Stomach (tissue), 9 donors: Measurements from ENCODE around the gene ITPR2. TPM values are rescaled to one million over a fixed set of nuclear protein-coding genes. Genes with fewer than 3 reads are reported as not detected.
"Not testable (repeated sequence)": the region's sequence is repeated elsewhere in the genome, so short reads cannot be mapped to it uniquely, and the experiment has no call there.

ENCODE experiments used
- DNase-seq, 2 donors: peaks; one replicate each; pipeline versions ENCODE4 v3.0.0 to v3.0.0-alpha.2; 2013 to 2019
- H3K27ac ChIP-seq, 5 donors: fragments of 200-600 bp in 4 of 5; sonication (generic) in 4 of 5; one replicate each; pipeline ENCODE4 v1.5.1; 2013 to 2019; ENCODE audit warnings: mild to moderate bottlenecking in 1 of 5, moderate library complexity in 1 of 5
- H3K27me3 ChIP-seq, 3 donors: fragments of 200-600 bp; sonication (generic); one replicate each; pipeline ENCODE4 v1.5.1; 2017 to 2019; ENCODE audit warnings: mixed run types in 1 of 3
- H3K36me3 ChIP-seq, 4 donors: fragments of 200-600 bp; sonication (generic); 1 replicate in 3 of 4; 2 replicates in 1 of 4; pipeline ENCODE4 v1.5.1; 2016 to 2019
- H3K4me1 ChIP-seq, 4 donors: fragments of 200-600 bp; sonication (generic); one replicate each; pipeline ENCODE4 v1.5.1; 2016 to 2019
- H3K4me3 ChIP-seq, 4 donors: fragments of 200-600 bp; sonication (generic) in 3 of 4; one replicate each; pipeline ENCODE4 v1.5.1; 2016 to 2019; ENCODE audit warnings: mild to moderate bottlenecking in 1 of 4
- H3K9me3 ChIP-seq, 4 donors: fragments of 200-600 bp; sonication (generic); one replicate each; pipeline ENCODE4 v1.5.1; 2016 to 2019
- CTCF ChIP-seq, 7 experiments: fragments of 450-650 bp in 4 of 7; fragments of 200-600 bp in 3 of 7; sonication (generic) in 3 of 7; IDR thresholded peaks; one replicate each; pipeline ENCODE4 v1.5.1; 2016 to 2019; ENCODE audit warnings: antibody characterized with exemption in 7 of 7, control low read depth in 2 of 7, mild to moderate bottlenecking in 1 of 7
- EP300 ChIP-seq: sonication (generic); formaldehyde crosslinking; IDR thresholded peaks from one replicate; pipeline ENCODE4 v1.6.1; 2017; ENCODE audit warnings: antibody characterized with exemption
- POLR2A ChIP-seq, 4 donors: fragments of 450-650 bp; IDR thresholded peaks; one replicate each; pipeline ENCODE4 v1.6.1; 2016; ENCODE audit warnings: antibody characterized with exemption in 4 of 4, control low read depth in 2 of 4, mild to moderate bottlenecking in 1 of 4, moderate library complexity in 1 of 4
- POLR2AphosphoS5 ChIP-seq, 3 donors: sonication (generic); formaldehyde crosslinking; IDR thresholded peaks; one replicate each; pipeline ENCODE4 v1.6.1; 2016; ENCODE audit warnings: antibody characterized with exemption in 3 of 3
- WGBS, 5 donors: extraction: QIAGEN DNeasy Blood & Tissue Kit in 3 of 5; methylation state at CpG; one replicate each; pipeline versions ENCODE4 v1.1.5 to v1.1.7; 2013 to 2018; 5-methylcytosine and 5-hydroxymethylcytosine counted together
- intact Hi-C: fragments of 100-400 bp; cut with DNase I; formaldehyde crosslinking; loops from one replicate; pipeline ENCODE4 v1.15.1; 2023; ENCODE audit warnings: low total_unique reads
- polyA plus RNA-seq, 3 donors: library from polyadenylated mRNA; stranded (reverse); fragments of 200-250 nt; gene quantifications; one replicate each; pipeline ENCODE4 v1.2.3, GENCODE V29; 2013
- total RNA-seq, 5 donors: library from RNA; depleted of rRNA; stranded (reverse); fragments of >200 nt; gene quantifications; one replicate each; pipeline versions ENCODE4 v1.1.0 to v1.2.3, GENCODE V29; 2014 to 2016
- donor health status: healthy with polysubstance abuse.
- donor health status: Bipolar disorder and iron deficiency.
- donor health status: healthy.

ITPR2 gene
- total and polyA plus RNA-seq, 8 donors, result 1.4 to 172 (median 23.4) TPM

DNA sequence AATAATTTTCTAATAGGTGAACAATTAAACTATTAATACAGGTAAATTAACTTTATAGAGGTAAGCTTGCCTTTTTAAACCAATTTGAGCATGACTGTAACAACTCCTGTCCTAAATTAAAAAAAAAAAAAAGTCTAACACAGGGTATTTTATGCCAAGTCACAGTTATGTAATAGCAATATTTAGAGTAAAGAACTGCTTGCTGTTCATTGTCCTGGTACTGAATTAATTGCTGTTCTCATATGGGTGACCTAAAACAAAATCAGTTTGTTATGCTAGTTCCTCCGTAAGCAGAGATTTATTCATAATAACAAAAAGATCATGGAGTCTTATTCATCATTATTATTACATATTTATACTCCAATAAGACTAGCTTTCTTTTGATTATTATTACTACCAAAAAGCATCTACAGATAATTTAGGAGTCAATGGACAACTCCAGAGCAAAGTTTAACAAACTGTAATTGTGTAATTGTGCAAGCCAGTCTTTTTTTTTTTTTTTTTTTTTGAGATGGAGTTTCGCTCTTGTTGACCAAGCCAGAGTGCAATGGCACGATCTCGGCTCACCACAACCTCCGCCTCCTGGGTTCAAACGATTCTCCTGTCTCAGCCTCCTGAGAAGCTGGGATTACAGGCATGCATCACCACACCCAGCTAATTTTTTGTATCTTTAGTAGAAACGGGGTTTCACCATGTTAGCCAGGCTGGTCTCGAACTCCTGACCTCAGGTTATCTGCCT, 98.3 kb downstream of the ITPR2 start:
- no peaks in the 10 kb centered on the region for H3K36me3 ChIP-seq
- intact Hi-C loops, result no loop called here
- WGBS, 5 donors, result 88 to 92% (median 91%) methylated on average over 8 of the region's 8 CpGs
- TF ChIP-seq EP300, result no peak
- TF ChIP-seq POLR2A (IDR thresholded peaks at IDR 0.05), result no peak
- TF ChIP-seq CTCF (IDR thresholded peaks at IDR 0.05), result no peak
- TF ChIP-seq POLR2AphosphoS5 (IDR thresholded peaks at IDR 0.05), result no peak
- no peak overlapping the region for H3K4me3 ChIP-seq
- peaks cover 0 to 7% (median 3%) of the 10 kb centered on the region in 4 donors for H3K9me3 ChIP-seq
- H3K27ac ChIP-seq, result no peak overlapping the region
- DNase-seq, result no peak
- no peaks in the 10 kb centered on the region for H3K27me3 ChIP-seq
- peaks cover 4 to 41% (median 17%) of the 10 kb centered on the region in 4 donors for H3K4me1 ChIP-seq

DNA sequence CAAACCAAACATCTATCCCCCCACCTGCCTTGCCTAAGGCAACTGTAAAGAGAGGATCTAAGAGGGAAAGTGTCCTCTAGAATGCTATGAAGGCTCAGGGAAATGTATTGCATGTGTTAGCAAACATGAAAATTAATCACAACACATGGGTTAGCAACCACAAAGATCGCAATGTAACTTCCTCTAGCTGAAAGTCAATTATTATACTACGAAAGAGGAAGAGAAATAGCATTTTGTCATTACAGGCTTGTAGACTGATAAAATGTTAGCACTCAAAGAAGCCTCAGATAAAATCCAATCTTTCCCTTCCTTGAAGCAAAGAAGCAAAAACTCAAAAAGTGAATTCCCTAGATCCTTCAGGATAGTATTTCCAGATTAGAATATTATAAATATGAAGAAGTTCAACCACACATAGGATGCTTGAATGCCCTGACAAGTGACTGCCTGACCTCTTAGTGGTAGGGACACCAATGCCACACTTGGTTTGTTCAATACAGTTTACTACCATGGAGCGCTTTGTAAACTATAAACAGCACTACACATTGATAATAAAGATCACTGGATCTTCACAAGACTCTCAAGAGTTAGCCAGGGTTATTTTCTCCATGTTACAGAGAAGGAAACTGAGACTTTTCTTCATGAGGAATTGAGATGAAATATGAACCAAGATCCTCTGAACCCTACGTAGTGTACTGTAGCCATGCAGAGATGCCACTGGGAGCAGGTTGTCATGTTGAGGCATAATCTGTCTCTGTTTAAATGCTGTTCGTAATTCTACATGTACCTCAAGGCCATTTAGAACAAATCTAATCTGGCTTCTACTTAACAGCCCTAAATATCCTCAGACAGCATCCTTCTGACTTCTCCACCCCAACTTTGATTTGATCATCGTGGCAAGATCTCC, 100.7 kb downstream of the ITPR2 start:
- H3K4me3 ChIP-seq, result no peak overlapping the region
- 73 to 79% (median 77%) methylated on average over 6 of the region's 6 CpGs for WGBS, 5 donors
- no peaks in the 10 kb centered on the region for H3K27me3 ChIP-seq
- peaks cover 4 to 41% (median 21%) of the 10 kb centered on the region in 4 donors for H3K4me1 ChIP-seq
- no peak for TF ChIP-seq EP300
- TF ChIP-seq POLR2AphosphoS5 (IDR thresholded peaks at IDR 0.05), result peak in 1 of 3 donors; percentile 26
- H3K36me3 ChIP-seq, result no peaks in the 10 kb centered on the region
- peak overlapping the region in 1 of 5 donors; percentile 33 for H3K27ac ChIP-seq
- H3K9me3 ChIP-seq, result no peaks in the 10 kb centered on the region
- peak in 1 of 2 donors; percentile 54 for DNase-seq
- intact Hi-C loops, result no loop called here

GRCh38 chr12:26730481-26731350, 102.3 kb downstream of the ITPR2 start:
- no peak for TF ChIP-seq POLR2A (IDR thresholded peaks at IDR 0.05)
- TF ChIP-seq EP300, result no peak
- no peak for TF ChIP-seq CTCF (IDR thresholded peaks at IDR 0.05)
- TF ChIP-seq POLR2AphosphoS5 (IDR thresholded peaks at IDR 0.05), result no peak
- no peak for DNase-seq
- Histone ChIP-seq H3K9me3 (no peaks in the 10 kb centered on the region), H3K27me3 (no peaks in the 10 kb centered on the region), H3K4me1 (peaks cover 0 to 45% (median 22%) of the 10 kb centered on the region in 4 donors), H3K27ac (no peak overlapping the region), H3K4me3 (no peak overlapping the region), H3K36me3 (no peaks in the 10 kb centered on the region)
- WGBS, 5 donors, result 86 to 93% (median 89%) methylated on average over 7 of the region's 7 CpGs
- intact Hi-C loops, result no loop called here

DNA sequence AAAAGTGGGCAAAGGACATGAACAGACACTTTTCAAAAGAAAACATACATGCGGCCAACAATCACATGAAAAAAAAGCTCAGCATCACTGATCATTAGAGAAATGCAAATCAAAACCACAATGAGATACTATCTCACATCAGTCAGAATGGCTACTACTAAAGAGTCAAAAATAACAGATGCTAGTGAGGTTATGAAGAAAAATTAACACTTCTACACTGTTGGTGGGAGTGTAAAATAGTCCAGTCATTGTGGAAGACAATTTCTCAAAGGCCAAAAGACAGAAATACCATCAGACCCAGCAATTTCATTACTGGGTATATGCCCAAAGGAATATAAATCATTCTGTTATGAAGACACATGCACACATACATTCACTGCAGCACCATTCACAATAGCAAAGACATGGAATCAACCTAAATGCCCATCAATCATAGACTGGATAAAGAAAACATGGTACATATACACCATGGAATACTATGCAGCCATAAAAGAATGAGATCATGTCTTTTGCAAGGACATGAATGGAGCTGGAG, 103.8 kb downstream of the ITPR2 start:
- H3K36me3 ChIP-seq, intact Hi-C loops, DNase-seq, H3K4me3 ChIP-seq, H3K27ac ChIP-seq, H3K27me3 ChIP-seq, H3K9me3 ChIP-seq: not testable (repeated sequence)
- peaks cover 0 to 40% (median 20%) of the 10 kb centered on the region in 4 donors for H3K4me1 ChIP-seq
- 70 to 87% (median 79%) methylated on average over 1 of the region's 1 CpG for WGBS, 5 donors
